HPDE6-E6E7 (cell line): Measurements from ENCODE around the gene C1RL.
"Not testable (repeated sequence)": the region's sequence is repeated elsewhere in the genome, so short reads cannot be mapped to it uniquely, and the experiment has no call there.

Experiments
- DNase-seq: peaks from one replicate; pipeline ENCODE4 v3.0.0; 2011; ENCODE audit warnings: missing footprints; ENCODE audit errors: extremely low spot score

The C1RL gene

GRCh38 chr12:7065073-7065623 lies 43.9 kb downstream of the C1RL start:
- no peak for DNase-seq

GRCh38 chr12:7064516-7064915 lies 44.5 kb downstream of the C1RL start:
- DNase-seq = no peak

GRCh38 chr12:7061596-7061995 lies 47.4 kb downstream of the C1RL start:
- DNase-seq = no peak

GRCh38 chr12:7061138-7061537 lies 47.9 kb downstream of the C1RL start:
- DNase-seq = no peak

GRCh38 chr12:7060353-7060954 lies 48.6 kb downstream of the C1RL start, which contains the start of gene C1S:
Gene C1S, plus strand, starts transcription at chr12:7060718. Its CDS starts 1,195 bp downstream, at chr12:7061913.
- peak; percentile 85 for DNase-seq

- no peak for DNase-seq
These were observed 49.2 kb downstream of the C1RL start for GRCh38 chr12:7059780-7060179.

GRCh38 chr12:7058850-7059395 lies 50.1 kb downstream of the C1RL start:
- DNase-seq = no peak

GRCh38 chr12:7058163-7058845 lies 50.7 kb downstream of the C1RL start:
- no peak for DNase-seq

- DNase-seq = not testable (repeated sequence)
These were observed 53.3 kb downstream of the C1RL start for GRCh38 chr12:7055736-7056135.

GRCh38 chr12:7054925-7055324 lies 54.1 kb downstream of the C1RL start:
- DNase-seq = no peak

GRCh38 chr12:7049973-7050372 lies 59.0 kb downstream of the C1RL start:
- DNase-seq = not testable (repeated sequence)

- DNase-seq = not testable (repeated sequence)
These were observed 59.5 kb downstream of the C1RL start for GRCh38 chr12:7049445-7049951.

- DNase-seq = no peak
These were observed 61.7 kb downstream of the C1RL start for GRCh38 chr12:7047306-7047705.

- no peak for DNase-seq
These were observed 62.5 kb downstream of the C1RL start for GRCh38 chr12:7046383-7047105.

GRCh38 chr12:7045913-7046312 lies 63.1 kb downstream of the C1RL start:
- no peak for DNase-seq
